Measurements from ENCODE around the gene PRKCQ. TPM values are rescaled to one million over a fixed set of nuclear protein-coding genes. Genes with fewer than 3 reads are reported as not detected.
"Not testable (repeated sequence)": the region's sequence is repeated elsewhere in the genome, so short reads cannot be mapped to it uniquely, and the experiment has no call there.

PRKCQ gene
- total RNA-seq, 2 experiments from 2014 or later = 49.5 to 53.0 TPM

GRCh38 chr10:6593241-6593671 lies 13.2 kb upstream of the PRKCQ start:
- DNase-seq = peak; percentile 54
- H3K9me3 Mint-ChIP-seq = no peaks in the 10 kb centered on the region
- H3K27me3 Mint-ChIP-seq (ENCODE audit: low read depth) = no peaks in the 10 kb centered on the region
- peaks cover 89% of the 10 kb centered on the region for H3K4me1 Mint-ChIP-seq (ENCODE audit: low read depth)
- H3K4me3 Mint-ChIP-seq = peak overlapping the region; percentile 55
- intact Hi-C loops (cut with micrococcal nuclease) = loop anchor here (10.0 kb wide), 1 partner anchor 778 kb away; the partner anchor contains the start of gene GDI2
- peaks cover 23% of the 10 kb centered on the region for H3K36me3 Mint-ChIP-seq (ENCODE audit: low read depth)
- CTCF ChIA-PET = interaction anchor here (0.6 to 4.7 kb wide), 9 partner anchors 7 to 792 kb away, joined by 3 to 37 read pairs (median 3); partner anchors contain the start of gene PRKCQ
- peak overlapping the region; percentile 96 for H3K27ac Mint-ChIP-seq

- peaks cover 88% of the 10 kb centered on the region for H3K4me1 Mint-ChIP-seq (ENCODE audit: low read depth)
- no peaks in the 10 kb centered on the region for H3K27me3 Mint-ChIP-seq (ENCODE audit: low read depth)
- intact Hi-C loops (cut with micrococcal nuclease) = loop anchor here (1.0 to 10.0 kb wide), 5 partner anchors 8 to 777 kb away; partner anchors contain the start of gene GDI2
- DNase-seq = no peak
- peak overlapping the region; percentile 96 for H3K27ac Mint-ChIP-seq
- no peaks in the 10 kb centered on the region for H3K9me3 Mint-ChIP-seq
- H3K36me3 Mint-ChIP-seq (ENCODE audit: low read depth) = peaks cover 31% of the 10 kb centered on the region
- peak overlapping the region; percentile 37 for H3K4me3 Mint-ChIP-seq
- CTCF ChIA-PET = interaction anchor here (1.0 to 4.7 kb wide), 6 partner anchors 9 to 56 kb away, joined by 3 to 37 read pairs (median 4); partner anchors contain the start of gene PRKCQ
Observed at GRCh38 chr10:6592080-6592479, 12.0 kb upstream of the PRKCQ start.

GRCh38 chr10:6591668-6592067 lies 11.6 kb upstream of the PRKCQ start:
- H3K9me3 Mint-ChIP-seq = no peaks in the 10 kb centered on the region
- DNase-seq = no peak
- H3K27me3 Mint-ChIP-seq (ENCODE audit: low read depth) = no peaks in the 10 kb centered on the region
- intact Hi-C loops (cut with micrococcal nuclease) = loop anchor here (1.0 to 10.0 kb wide), 5 partner anchors 8 to 777 kb away; partner anchors contain the start of gene GDI2
- H3K4me1 Mint-ChIP-seq (ENCODE audit: low read depth) = peaks cover 86% of the 10 kb centered on the region
- H3K4me3 Mint-ChIP-seq = peak overlapping the region; percentile 9
- peak overlapping the region; percentile 96 for H3K27ac Mint-ChIP-seq
- CTCF ChIA-PET = interaction anchor here (0.7 to 4.7 kb wide), 6 partner anchors 9 to 82 kb away, joined by 3 to 37 read pairs (median 4); partner anchors contain the start of gene PRKCQ
- H3K36me3 Mint-ChIP-seq (ENCODE audit: low read depth) = peaks cover 32% of the 10 kb centered on the region

DNA sequence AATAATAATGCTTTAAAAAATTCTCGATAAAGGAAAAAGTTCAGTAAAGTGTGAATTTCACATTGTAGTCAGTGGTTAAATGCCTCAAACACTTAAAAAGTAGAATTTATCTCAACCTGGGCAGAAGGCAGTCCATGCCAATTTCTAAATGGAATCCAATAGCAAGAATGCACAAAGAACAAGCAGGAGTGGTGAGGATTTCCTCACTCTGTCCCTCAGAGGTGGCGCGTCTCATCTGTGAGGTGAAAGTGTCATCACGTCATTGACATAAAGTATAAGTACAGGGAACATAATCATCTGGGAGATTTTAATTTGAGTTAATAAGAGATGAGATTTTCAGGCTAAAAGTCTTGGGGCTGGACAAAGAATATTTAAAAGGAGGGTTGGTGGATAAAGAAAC lies 10.0 kb upstream of the PRKCQ start:
- no peak for DNase-seq
- peaks cover 91% of the 10 kb centered on the region for H3K4me1 Mint-ChIP-seq (ENCODE audit: low read depth)
- H3K4me3 Mint-ChIP-seq = no peak overlapping the region
- intact Hi-C loops (cut with micrococcal nuclease) = loop anchor here (10.0 kb wide), 1 partner anchor 775 kb away; the partner anchor contains the start of gene GDI2
- no peaks in the 10 kb centered on the region for H3K9me3 Mint-ChIP-seq
- H3K27me3 Mint-ChIP-seq (ENCODE audit: low read depth) = no peaks in the 10 kb centered on the region
- peaks cover 46% of the 10 kb centered on the region for H3K36me3 Mint-ChIP-seq (ENCODE audit: low read depth)
- CTCF ChIA-PET = interaction anchor here (0.8 to 4.7 kb wide), 2 partner anchors 9 to 12 kb away, joined by 3 to 37 read pairs; partner anchors contain the start of gene PRKCQ
- peak overlapping the region; percentile 96 for H3K27ac Mint-ChIP-seq

DNA sequence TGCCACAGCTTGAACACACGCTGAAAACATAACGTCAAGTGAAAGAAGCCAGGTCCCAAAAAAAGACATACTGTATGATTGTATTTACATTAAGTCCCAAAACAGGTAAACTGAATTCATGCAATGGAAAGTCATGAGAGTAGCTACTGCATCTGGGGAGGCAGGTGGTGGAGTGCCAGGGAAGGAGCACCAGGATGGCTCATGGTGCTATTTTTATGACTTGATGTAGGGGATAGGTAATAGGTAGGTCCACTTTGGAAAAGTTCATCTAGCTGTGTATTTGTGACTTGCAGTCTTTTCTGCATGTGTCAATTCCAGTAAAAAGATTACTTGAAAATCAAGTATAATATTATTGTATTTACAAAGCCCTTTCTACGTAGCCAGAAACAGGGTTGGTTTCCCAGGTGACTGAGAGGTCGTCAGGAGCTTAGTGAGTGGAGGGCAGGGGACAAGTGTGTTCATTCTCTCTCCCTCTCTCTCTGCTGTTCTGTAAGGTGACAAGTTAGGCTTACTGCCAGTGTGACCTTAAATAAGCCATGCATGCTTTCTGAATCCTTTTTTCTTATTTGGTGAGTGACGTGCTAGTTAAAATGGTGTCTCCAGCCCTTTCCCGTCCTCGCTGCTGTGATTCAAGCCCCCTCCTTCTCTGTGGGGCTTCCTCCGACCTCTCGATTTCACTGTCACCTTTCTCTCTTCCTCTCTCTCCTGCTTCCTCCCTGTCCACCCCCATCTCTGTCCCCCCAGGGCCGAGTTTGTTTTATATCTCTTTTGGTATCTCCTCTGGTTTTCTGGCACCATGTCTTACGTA lies 9.4 kb upstream of the PRKCQ start:
- H3K36me3 Mint-ChIP-seq (ENCODE audit: low read depth) = peaks cover 51% of the 10 kb centered on the region
- intact Hi-C loops (cut with micrococcal nuclease) = loop anchor here (10.0 kb wide), 3 partner anchors 315 to 775 kb away; partner anchors contain the start of genes GDI2 and IL15RA

DNA sequence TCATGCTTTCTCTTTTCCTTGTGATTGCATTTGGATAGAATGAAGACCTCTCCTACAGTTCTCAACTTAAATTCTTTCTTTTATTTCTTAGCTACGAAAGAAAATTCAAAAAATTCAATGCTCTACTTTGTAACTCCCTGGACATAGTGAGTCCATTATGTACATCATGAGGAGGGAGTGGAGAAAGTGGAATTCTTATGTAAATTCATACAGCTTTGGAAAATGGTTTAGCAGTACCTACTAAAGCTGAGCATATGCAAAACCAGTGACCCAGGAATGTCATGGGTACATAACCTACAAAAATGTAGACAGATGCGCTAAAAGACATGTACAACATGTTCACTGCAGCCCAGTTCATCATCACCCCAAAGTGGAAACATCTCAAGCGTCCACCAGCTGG lies 8.8 kb upstream of the PRKCQ start:
- peak overlapping the region; percentile 96 for H3K27ac Mint-ChIP-seq
- intact Hi-C loops (cut with micrococcal nuclease) = loop anchor here (10.0 kb wide), 2 partner anchors 314 to 614 kb away; partner anchors contain the start of gene IL15RA
- peak overlapping the region; percentile 64 for H3K4me3 Mint-ChIP-seq

More for the DNA sequence above, 9.4 kb upstream of the PRKCQ start:
- CTCF ChIA-PET = interaction anchor here (0.6 to 1.3 kb wide), 5 partner anchors 11 to 177 kb away, joined by 3 read pairs; no protein-coding TSS in a partner anchor
- H3K27ac Mint-ChIP-seq = peak overlapping the region; percentile 96
- H3K27me3 Mint-ChIP-seq (ENCODE audit: low read depth) = no peaks in the 10 kb centered on the region
- H3K4me3 Mint-ChIP-seq = no peak overlapping the region
- no peaks in the 10 kb centered on the region for H3K9me3 Mint-ChIP-seq
- peaks cover 88% of the 10 kb centered on the region for H3K4me1 Mint-ChIP-seq (ENCODE audit: low read depth)
- DNase-seq = no peak

DNA sequence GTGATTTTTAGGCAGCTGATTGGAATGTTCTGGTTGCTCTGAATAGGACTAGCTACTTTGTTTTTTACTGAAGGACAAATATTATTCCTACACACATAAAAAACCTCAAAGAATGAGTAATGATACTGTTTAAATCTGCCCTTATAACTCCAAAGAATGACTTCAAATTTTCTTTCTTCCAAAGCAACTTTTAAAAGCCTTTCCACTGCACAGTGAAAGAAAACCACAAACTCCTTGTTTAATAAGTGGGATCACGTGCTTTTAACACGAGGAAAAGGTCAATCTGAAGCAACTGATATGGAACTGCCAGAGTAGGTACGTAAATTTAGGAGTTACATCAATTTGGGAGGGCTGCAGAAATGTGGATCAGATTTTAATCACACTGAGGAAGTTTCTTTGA lies 8.0 kb upstream of the PRKCQ start:
- intact Hi-C loops (cut with micrococcal nuclease) = loop anchor here (10.0 kb wide), 2 partner anchors 313 to 613 kb away; partner anchors contain the start of gene IL15RA
- Mint-ChIP-seq H3K4me3 (peak overlapping the region; percentile 64), H3K36me3 (ENCODE audit: low read depth) (peaks cover 65% of the 10 kb centered on the region), H3K27me3 (ENCODE audit: low read depth) (no peaks in the 10 kb centered on the region), H3K9me3 (no peaks in the 10 kb centered on the region), H3K4me1 (ENCODE audit: low read depth) (peaks cover 78% of the 10 kb centered on the region), H3K27ac (peak overlapping the region; percentile 96)
- CTCF ChIA-PET = interaction anchor here (0.5 to 1.3 kb wide), 3 partner anchors 9 to 91 kb away, joined by 3 read pairs; no protein-coding TSS in a partner anchor
- DNase-seq = no peak

More for the DNA sequence above, 8.8 kb upstream of the PRKCQ start:
- CTCF ChIA-PET = interaction anchor here (0.5 to 1.3 kb wide), 7 partner anchors 8 to 1764 kb away, joined by 3 to 4 read pairs (median 3); no protein-coding TSS in a partner anchor
- Mint-ChIP-seq H3K36me3 (ENCODE audit: low read depth) (peaks cover 57% of the 10 kb centered on the region), H3K9me3 (no peaks in the 10 kb centered on the region), H3K27me3 (ENCODE audit: low read depth) (no peaks in the 10 kb centered on the region), H3K4me1 (ENCODE audit: low read depth) (peaks cover 81% of the 10 kb centered on the region)
- DNase-seq = no peak

DNA sequence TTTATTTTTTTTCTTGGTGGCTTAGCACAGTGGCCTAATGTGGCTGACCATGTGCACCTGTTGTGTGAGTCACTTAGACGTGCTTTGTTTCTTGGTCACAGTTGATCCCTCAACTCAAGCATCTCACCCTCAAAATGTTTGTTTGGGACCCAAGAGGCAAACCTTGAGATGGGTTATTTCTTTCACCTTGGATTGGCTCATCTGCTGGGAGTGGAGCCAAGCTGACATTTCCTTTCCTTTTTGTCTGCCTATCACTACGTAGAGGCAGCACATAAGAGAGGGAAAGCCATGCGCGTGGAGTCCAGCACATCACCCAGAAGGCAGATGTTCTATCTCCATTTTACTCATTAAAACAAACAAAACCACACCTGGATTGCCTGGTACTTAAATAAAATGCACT lies 6.4 kb upstream of the PRKCQ start:
- Mint-ChIP-seq H3K27ac (peak overlapping the region; percentile 99), H3K4me3 (peak overlapping the region; percentile 92), H3K9me3 (no peaks in the 10 kb centered on the region), H3K27me3 (ENCODE audit: low read depth) (no peaks in the 10 kb centered on the region), H3K4me1 (ENCODE audit: low read depth) (peaks cover 75% of the 10 kb centered on the region), H3K36me3 (ENCODE audit: low read depth) (peaks cover 81% of the 10 kb centered on the region)
- DNase-seq = peak; percentile 75
- intact Hi-C loops (cut with micrococcal nuclease) = loop anchor here (10.0 kb wide), 2 partner anchors 312 to 612 kb away; partner anchors contain the start of gene IL15RA
- CTCF ChIA-PET = interaction anchor here (0.7 to 1.9 kb wide), 10 partner anchors 8 to 385 kb away, joined by 3 to 11 read pairs (median 4); no protein-coding TSS in a partner anchor

GRCh38 chr10:6583447-6583846 lies 3.4 kb upstream of the PRKCQ start:
- CTCF ChIA-PET = interaction anchor here (1.1 to 2.2 kb wide), 5 partner anchors 12 to 84 kb away, joined by 3 to 8 read pairs (median 7); no protein-coding TSS in a partner anchor
- H3K36me3 Mint-ChIP-seq (ENCODE audit: low read depth) = peaks cover 75% of the 10 kb centered on the region

GRCh38 chr10:6582913-6583312 lies 2.8 kb upstream of the PRKCQ start:
- DNase-seq; H3K9me3 Mint-ChIP-seq; H3K27me3 Mint-ChIP-seq (ENCODE audit: low read depth): not testable (repeated sequence)
- peaks cover 39% of the 10 kb centered on the region for H3K4me1 Mint-ChIP-seq (ENCODE audit: low read depth)
- CTCF ChIA-PET = interaction anchor here (0.6 to 4.8 kb wide), 13 partner anchors 9 to 137 kb away, joined by 3 to 50 read pairs (median 6); no protein-coding TSS in a partner anchor
- peak overlapping the region; percentile 92 for H3K4me3 Mint-ChIP-seq
- intact Hi-C loops (cut with micrococcal nuclease) = loop anchor here (1.0 to 10.0 kb wide), 5 partner anchors 9 to 608 kb away; partner anchors contain the start of gene IL15RA
- H3K27ac Mint-ChIP-seq = peak overlapping the region; percentile 99
- H3K36me3 Mint-ChIP-seq (ENCODE audit: low read depth) = peaks cover 76% of the 10 kb centered on the region

More at GRCh38 chr10:6583447-6583846, 3.4 kb upstream of the PRKCQ start:
- Mint-ChIP-seq H3K4me1 (ENCODE audit: low read depth) (peaks cover 45% of the 10 kb centered on the region), H3K4me3 (peak overlapping the region; percentile 92), H3K27me3 (ENCODE audit: low read depth) (no peaks in the 10 kb centered on the region), H3K9me3 (no peaks in the 10 kb centered on the region), H3K27ac (peak overlapping the region; percentile 99)
- intact Hi-C loops (cut with micrococcal nuclease) = loop anchor here (1.0 to 10.0 kb wide), 5 partner anchors 9 to 609 kb away; partner anchors contain the start of gene IL15RA
- DNase-seq = peak; percentile 93

DNA sequence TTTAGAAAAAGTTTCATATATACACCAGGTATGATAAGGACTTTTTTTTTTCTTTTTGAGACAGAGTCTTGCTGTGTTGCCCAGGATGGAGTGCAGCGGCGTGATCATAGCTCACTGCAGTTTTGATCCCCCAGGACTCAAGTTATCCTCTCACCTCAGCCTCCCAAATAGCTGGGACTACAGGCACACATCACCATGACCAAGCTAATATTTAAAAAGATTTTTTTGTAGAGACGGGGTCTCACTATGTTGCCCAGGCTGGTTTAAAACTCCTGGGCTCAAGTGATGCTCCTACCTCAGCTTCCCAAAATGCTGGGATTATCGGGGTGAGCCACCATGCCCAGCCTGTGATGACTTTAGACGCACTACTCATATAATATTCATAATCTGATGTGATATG lies 2.2 kb upstream of the PRKCQ start:
- no peak for DNase-seq

More for the DNA sequence above, 2.2 kb upstream of the PRKCQ start:
- Mint-ChIP-seq H3K4me3 (peak overlapping the region; percentile 92), H3K27ac (peak overlapping the region; percentile 99), H3K27me3 (ENCODE audit: low read depth) (no peaks in the 10 kb centered on the region), H3K4me1 (ENCODE audit: low read depth) (peaks cover 38% of the 10 kb centered on the region), H3K36me3 (ENCODE audit: low read depth) (peaks cover 74% of the 10 kb centered on the region), H3K9me3 (no peaks in the 10 kb centered on the region)
- CTCF ChIA-PET = interaction anchor here (0.6 to 4.8 kb wide), 21 partner anchors 9 to 165 kb away, joined by 3 to 50 read pairs (median 4); no protein-coding TSS in a partner anchor
- intact Hi-C loops (cut with micrococcal nuclease) = loop anchor here (2.0 to 10.0 kb wide), 3 partner anchors 307 to 607 kb away; partner anchors contain the start of gene IL15RA
